GM12801 (cell line): Measurements from ENCODE around the gene CISD1.

Experiments used
- CTCF ChIP-seq: IDR thresholded peaks from one replicate; pipeline ENCODE4 v1.5.1; 2011; ENCODE audit warnings: control low read depth; ENCODE audit not compliant: insufficient read length; ENCODE audit errors: extremely low read depth

Gene CISD1

GRCh38 chr10:58305821-58306220 is 36.9 kb downstream of the CISD1 start:
- no peak for TF ChIP-seq CTCF

DNA sequence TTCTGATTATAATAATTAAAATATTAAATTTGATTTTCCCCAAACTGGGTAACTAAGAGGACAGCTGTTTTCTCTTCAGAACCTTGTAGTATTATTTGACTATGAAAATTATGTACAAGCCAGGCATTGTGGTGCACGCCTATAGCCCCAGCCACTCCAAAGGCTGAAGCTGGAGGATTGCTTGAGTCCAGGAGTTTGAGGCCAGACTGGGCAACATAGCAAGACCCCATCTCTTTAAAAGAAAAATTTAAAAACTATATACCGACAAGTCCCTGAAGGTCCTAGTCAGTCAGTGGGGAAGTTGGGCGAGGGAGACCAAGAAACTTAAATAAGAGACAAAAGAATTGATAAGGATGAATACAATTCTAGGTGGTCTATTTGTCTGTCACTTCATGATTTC is 38.7 kb downstream of the CISD1 start:
- no peak for TF ChIP-seq CTCF

DNA sequence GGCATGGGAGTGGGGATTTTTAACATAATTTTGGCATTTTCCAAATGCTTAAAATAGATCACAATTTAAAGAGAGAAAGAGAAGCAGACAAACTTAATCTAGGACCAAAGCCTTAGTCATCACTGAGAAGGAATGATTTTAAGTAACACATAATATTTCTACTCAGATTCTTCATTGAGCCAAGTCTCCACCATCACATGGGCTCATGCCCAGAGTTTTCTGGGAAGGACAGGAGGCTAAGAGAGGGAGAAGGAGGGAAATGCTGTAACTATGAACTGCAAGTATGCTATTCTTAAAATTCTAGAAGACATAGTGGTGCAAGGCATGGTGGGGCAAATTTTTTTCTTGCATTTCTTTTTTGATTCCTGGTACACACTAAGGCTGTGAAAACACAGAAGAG is 42.1 kb downstream of the CISD1 start:
- no peak for TF ChIP-seq CTCF

DNA sequence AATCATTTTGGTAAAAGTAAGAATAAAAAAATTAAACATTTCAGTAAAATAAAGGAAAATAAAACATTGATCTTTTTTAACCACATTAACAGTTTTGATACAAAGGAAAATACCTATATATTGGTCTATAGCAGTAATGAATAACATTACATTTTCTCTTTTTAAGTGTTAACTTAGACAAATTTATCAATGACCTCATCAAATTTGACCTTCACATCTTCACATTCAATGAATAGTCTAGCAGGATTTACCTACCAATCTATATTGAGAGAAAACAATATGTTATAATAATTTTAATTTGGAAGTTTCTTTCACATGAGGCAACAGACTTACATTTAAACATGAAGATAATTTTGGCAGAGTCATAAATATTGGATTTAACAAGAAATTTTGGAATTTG is 47.9 kb downstream of the CISD1 start:
- TF ChIP-seq CTCF = no peak

DNA sequence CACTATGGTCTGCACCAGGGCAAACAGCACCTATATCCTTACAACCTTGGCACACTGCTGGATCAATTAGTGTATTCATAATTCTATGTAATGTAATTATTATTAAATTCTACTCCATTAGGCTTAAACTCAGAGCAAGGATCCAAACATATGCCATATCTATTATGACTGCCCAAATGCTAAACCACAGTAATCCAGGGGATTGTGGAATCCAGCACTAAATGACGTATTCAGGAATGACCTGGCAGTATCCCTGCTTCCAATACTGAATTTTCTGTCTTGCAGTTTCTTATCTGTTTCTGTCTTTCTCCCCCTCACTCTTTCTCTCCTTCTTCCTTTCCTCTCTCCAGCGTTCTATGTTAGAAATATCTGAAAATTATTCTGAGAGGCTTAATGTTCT is 49.4 kb downstream of the CISD1 start:
- TF ChIP-seq CTCF = no peak

DNA sequence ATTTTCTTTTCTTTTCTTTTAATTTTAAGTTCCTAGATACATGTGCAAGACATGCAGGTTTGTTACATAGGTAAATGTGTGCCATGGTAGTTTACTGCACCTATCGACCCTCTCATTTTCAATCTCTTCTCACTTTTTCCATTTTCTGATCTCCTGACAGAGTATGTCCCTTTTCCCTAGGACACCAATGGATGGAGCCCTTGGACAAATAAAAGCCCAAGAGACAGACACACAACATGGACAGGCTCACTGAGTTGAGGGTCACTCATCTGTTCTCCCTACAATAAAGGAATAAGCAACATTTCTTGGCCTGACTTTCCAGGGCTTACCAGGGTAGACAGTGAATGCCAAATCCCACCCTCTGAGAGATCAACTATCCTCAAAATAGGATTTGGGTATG is 50.6 kb downstream of the CISD1 start:
- TF ChIP-seq CTCF = no peak

DNA sequence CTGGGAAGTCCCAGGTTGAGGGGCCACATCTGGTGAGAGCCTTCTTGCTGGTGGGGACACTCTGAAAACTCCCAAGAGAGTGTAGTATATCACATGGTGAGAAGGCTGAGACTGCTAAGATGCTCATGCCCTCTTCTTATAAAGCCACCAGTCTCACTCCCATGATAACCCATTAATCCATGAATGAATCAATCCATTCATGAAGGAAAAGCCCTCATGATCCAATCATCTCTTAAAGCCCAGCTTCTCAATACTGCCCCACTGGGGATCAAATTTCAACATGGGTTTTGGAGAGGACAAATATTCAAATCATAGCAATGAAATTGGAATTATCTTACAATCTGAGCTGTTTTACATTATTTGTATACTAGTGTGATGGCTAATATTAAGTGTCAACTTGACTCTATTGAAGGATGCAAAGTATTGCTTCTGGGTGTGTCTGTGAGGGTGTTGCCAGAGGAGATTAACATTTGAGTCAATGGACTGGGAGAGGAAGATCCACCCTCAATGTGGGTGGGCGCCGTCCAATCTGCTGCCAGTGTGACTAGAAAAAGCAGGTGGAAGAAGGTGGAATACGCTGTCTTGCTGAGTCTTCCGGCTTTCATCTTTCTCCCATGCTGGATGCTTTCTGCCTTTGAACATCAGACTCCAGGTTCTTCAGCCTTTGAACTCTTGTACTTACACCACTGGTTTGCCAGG is 51.5 kb downstream of the CISD1 start:
- no peak for TF ChIP-seq CTCF
